Hematopoietic multipotent progenitor cell (in vitro differentiated cells): ENCODE data around the gene TPD52L1. TPM values are rescaled to one million over a fixed set of nuclear protein-coding genes. Genes with fewer than 3 reads are reported as not detected.
"Not testable (repeated sequence)": the region's sequence is repeated elsewhere in the genome, so short reads cannot be mapped to it uniquely, and the experiment has no call there.

Experiments used
- DNase-seq, 3 donors: peaks; one replicate each; pipeline ENCODE4 v3.0.0-alpha.2; 2011 to 2015; ENCODE audit warnings: low read depth in 2 of 3, low spot score in 2 of 3
- total RNA-seq: library from RNA; depleted of rRNA; stranded (reverse); fragments of >200 nt; gene quantifications from one replicate; pipeline ENCODE4 v1.2.3, GENCODE V29; 2012

The TPD52L1 gene
- total RNA-seq, 1 donor = 1.1 TPM

DNA sequence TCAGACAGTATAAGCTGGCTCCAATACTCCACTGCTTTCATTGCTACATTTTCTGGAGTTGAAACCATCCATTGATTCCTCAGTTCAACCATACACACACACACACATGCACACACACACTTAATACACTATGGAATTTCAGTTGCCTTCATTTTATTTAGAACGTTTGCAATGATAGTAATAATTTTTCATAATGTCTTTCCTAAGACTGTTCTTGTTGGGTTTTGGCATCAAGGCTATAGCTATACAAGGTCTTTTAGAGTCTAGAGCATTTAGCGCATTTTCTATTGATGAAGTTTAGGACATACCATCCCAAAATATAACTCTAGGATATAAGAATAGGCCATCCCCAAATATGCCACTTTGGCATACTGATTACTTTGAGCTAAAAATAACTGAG is 15.5 kb upstream of the TPD52L1 start:
- DNase-seq = no peak

DNA sequence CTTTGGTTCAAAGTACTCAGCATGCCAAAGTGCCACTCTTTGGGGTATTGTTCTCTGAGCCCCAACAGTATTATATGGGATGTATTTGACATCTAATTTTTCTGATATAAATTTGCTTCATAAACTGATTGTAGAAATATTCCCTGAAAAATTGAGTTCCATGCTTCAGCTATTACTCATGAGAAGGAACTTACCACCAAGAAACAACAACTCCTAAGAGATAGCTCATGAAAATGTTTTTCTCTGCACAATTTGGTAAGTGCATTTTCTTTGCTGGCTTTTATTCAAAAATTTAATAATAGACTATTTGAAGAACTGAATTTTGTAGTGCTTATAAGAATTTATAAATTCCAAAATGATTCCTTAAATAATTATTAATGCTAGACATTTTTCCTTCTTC is 12.8 kb upstream of the TPD52L1 start:
- no peak for DNase-seq

DNA sequence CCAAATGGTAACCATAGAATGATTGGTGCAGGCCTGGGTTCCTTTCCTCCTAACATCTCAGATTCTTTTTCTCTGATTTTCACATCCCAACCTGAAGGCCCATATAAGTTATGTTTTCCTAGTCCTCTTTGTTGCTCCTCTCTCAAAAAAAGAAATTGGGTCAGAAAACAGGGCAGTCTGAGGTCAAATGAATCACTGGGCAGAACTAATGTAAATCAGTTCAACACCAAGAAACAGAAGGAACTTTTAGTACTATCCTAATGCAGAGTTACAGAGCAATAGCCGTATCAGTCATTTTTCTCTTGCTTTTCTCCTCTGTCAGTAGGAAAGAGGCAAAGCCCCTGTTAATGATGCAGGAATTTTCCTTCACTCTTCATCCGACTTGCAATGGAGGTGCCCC is 11.0 kb upstream of the TPD52L1 start:
- DNase-seq = no peak

- no peak for DNase-seq
Measured at GRCh38 chr6:125144822-125145221, 8.8 kb upstream of the TPD52L1 start.

- DNase-seq = no peak
Measured at GRCh38 chr6:125149256-125150144, 4.1 kb upstream of the TPD52L1 start.

GRCh38 chr6:125151700-125152099 is 1.9 kb upstream of the TPD52L1 start:
- no peak for DNase-seq

GRCh38 chr6:125154118-125154760 is 666 bp downstream of the TPD52L1 start:
- peak in 2 of 3 donors; percentile 5 to 7 for DNase-seq

DNA sequence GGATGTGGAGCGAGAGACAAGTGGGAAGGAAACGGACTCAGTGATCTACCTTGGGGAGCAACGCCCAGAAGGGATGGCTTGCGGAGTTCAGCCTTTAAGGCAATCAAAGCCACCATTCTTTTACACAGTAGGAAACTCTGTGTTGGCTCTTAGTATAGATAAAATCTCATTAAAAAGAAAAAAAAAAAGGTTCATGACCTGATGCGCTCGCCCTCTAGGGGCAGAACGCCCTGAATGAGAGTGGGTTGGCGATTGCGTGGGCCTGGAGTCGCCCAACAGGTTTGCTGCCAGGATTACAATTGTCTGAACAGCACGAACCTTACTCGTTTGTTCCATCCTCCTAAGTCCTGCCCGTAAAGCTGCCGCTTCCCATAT is 1.2 kb downstream of the TPD52L1 start:
- DNase-seq = peak in 2 of 3 donors; percentile 64 to 74

GRCh38 chr6:125155344-125155743 is 1.8 kb downstream of the TPD52L1 start:
- no peak for DNase-seq

- no peak for DNase-seq
Measured at GRCh38 chr6:125156496-125156895, 2.9 kb downstream of the TPD52L1 start.

GRCh38 chr6:125157280-125157679 is 3.7 kb downstream of the TPD52L1 start:
- DNase-seq = no peak

GRCh38 chr6:125157725-125158124 is 4.2 kb downstream of the TPD52L1 start:
- DNase-seq = no peak

GRCh38 chr6:125163339-125163738 is 9.8 kb downstream of the TPD52L1 start:
- not testable (repeated sequence) for DNase-seq

GRCh38 chr6:125163811-125164210 is 10.2 kb downstream of the TPD52L1 start:
- no peak for DNase-seq

DNA sequence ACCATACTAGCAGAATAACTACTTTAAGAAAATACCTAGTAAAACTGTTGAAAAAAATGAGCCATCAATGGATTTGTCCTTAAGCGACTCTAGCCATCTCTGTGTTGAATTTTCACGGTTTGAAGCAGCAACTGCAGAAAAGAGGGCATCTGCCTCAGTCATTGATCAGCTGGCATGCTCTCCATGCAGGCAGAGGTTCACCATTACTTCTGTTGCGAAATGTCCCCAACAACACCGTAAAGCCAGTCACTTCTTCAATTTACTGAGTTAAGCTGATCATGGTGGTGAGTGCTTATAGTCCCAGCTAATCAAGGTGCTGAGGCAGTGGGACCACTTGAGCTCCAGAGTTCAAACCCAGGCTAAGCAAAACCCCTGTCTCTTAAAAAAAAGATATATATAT is 11.1 kb downstream of the TPD52L1 start:
- no peak for DNase-seq

DNA sequence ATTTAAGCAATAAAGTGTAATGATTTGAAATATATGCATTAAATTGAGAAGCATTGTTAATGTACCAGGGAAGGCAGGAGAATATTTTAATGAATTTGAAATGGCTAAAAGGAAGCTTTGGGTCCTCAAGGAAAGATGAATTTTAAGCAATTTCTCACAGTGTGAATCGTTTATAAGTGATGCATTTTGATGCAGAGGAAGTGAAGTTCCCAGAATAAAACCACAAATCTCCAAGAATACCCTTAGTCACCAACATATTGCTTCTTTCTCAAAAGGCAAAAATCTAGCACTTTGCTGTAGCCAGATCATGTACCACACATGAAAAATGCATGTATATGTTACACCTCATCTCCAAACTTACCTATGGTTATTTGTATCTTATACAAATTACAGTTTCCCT is 11.7 kb downstream of the TPD52L1 start:
- DNase-seq = no peak

- no peak for DNase-seq
Measured at GRCh38 chr6:125165776-125166175, 12.2 kb downstream of the TPD52L1 start.

GRCh38 chr6:125166711-125167110 is 13.1 kb downstream of the TPD52L1 start:
- no peak for DNase-seq

GRCh38 chr6:125167579-125167978 is 14.0 kb downstream of the TPD52L1 start:
- DNase-seq = no peak

DNA sequence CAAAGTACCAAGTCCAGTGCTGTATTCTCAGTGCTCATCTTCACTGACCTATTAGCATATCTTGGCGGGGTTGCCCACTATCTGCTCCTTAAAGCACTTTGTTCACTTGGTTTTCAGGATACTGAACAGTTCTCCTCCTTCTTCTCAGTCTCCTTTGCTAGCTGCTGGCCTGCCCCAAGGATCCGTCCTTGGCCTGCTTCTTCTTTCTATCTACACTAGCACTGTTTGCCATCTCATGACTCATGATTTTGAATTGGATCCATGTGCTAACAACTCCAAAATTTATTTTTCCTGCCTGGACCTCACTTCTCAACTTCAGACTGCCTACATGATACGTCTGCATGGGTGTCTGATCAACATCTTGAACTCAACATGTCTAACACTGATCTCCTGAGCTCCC is 15.5 kb downstream of the TPD52L1 start:
- DNase-seq = no peak

GRCh38 chr6:125169522-125169921 is 15.9 kb downstream of the TPD52L1 start:
- no peak for DNase-seq

DNA sequence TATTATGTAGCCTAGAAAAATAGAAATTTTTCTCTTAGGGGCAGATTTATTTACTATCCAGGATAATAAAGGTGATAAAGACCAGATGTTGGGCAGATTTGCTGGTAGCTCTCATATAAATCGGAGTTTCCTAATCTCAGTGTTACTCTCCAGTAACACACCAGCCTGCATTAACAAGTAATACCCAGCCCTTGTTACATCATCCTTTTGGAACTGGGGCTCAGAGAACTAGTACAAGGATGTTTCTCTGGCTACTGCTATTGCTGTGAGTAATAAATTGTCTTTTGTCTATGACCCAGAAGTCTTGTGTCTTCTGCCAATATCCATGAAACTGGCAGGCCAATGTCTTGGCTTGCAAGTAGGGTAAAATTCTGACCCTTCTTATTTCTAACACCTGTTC is 16.8 kb downstream of the TPD52L1 start:
- no peak for DNase-seq
